Spleen (tissue), 7 donors: ENCODE measurements around the gene REV3L.

Experiments
- POLR2A ChIP-seq, 3 donors: fragments of 450-650 bp; IDR thresholded peaks; one replicate each; pipeline ENCODE4 v1.5.1; 2017; ENCODE audit warnings: antibody characterized with exemption in 3 of 3, mild to moderate bottlenecking in 1 of 3
- TF ChIP-seq, protein P1 (sequence below), 11 experiments: fragments of 200-600 bp in 7 of 11; fragments of 450-650 bp in 4 of 11; sonication (generic) in 4 of 11; IDR thresholded peaks in 8 of 11; conservative IDR thresholded peaks in 3 of 11; 1 replicate in 7 of 11; 2 replicates in 4 of 11; pipeline versions ENCODE4 v1.4.0 to v1.8.0; 2016 to 2021; ENCODE audit warnings: antibody characterized with exemption in 11 of 11, inconsistent platforms in 4 of 11, mild to moderate bottlenecking in 1 of 11
- donor health status: DM: no; HTN: no; CAD: no; lungs with moderate emphysema.
- donor health status: DM: no; HTN: no; CAD: no.
- donor health status: DM: no; HTN: no; CAD: no.

DNA sequence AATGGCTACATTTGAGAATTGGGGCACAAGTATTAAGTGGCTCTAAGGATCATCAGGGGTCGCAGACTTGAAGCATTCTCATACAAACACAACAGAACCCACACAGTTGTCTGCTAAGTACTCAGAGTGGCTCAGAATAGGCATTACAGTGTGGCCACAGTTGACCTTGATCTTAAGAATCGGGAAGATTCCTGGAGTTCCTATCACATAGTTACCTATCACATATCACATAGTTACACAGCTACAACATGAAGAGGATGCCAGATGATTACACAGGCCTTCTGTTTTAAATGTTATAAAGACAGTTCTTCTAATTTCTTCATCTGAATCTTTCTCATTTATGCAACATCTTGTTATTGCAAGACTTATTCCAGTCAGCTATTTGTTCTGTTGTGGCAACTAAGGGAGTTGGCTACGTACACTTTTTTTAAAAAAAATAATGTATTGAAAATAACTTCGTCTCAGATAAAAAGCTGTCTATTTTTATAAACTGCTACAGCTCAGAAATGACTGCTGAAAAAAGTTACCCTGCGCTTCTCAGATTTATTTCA, 129.0 kb downstream of the REV3L start:
- TF ChIP-seq, protein P1, sequence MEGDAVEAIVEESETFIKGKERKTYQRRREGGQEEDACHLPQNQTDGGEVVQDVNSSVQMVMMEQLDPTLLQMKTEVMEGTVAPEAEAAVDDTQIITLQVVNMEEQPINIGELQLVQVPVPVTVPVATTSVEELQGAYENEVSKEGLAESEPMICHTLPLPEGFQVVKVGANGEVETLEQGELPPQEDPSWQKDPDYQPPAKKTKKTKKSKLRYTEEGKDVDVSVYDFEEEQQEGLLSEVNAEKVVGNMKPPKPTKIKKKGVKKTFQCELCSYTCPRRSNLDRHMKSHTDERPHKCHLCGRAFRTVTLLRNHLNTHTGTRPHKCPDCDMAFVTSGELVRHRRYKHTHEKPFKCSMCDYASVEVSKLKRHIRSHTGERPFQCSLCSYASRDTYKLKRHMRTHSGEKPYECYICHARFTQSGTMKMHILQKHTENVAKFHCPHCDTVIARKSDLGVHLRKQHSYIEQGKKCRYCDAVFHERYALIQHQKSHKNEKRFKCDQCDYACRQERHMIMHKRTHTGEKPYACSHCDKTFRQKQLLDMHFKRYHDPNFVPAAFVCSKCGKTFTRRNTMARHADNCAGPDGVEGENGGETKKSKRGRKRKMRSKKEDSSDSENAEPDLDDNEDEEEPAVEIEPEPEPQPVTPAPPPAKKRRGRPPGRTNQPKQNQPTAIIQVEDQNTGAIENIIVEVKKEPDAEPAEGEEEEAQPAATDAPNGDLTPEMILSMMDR (IDR thresholded peaks at IDR 0.05 in 8 of 11, conservative IDR thresholded peaks at IDR 0.05 in 3 of 11), result no peak
- no peak for TF ChIP-seq POLR2A (IDR thresholded peaks at IDR 0.05)
